HUDEP-2 (cell line): ENCODE results near the gene TUBG2.
A peak's percentile ranks its signal among the peaks of the same experiment; 100 is the strongest.

Experiments used
- DNase-seq, 76 experiments: peaks; one replicate each; lab custom pipeline; 2025; ENCODE audit not compliant: unreplicated experiment in 76 of 76; lab: John Stamatoyannopoulos, UW

The TUBG2 gene

DNA sequence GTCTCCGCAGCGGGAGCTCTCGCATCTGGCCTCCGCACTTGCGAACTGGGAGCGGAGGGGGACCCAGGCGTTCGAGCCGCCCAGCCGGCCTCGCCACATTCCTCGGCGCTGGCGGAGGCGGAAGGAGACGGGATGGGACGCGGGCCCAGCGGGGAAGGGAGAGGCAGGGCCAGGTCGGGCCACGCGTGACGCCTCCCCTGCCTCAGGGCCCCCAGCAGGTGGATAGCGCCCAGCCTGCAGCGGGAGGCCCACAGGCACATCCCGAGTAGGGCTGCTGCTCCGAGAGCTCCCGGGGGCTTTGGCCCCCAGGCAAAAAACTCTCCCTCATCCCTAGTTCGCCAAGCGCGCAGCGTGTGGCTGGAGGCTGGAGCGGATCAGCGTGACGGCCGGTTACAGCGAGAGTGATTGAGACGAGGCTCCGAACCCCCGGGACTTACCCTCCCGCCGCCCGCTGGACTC lies 16.9 kb downstream of the TUBG2 start:
- DNase-seq, result peak in 6 of 76 experiments; percentile 19 to 39 (median 24)

- peak in 14 of 76 experiments; percentile 41 to 88 (median 62) for DNase-seq
Observed at GRCh38 chr17:42676424-42677011, 17.4 kb downstream of the TUBG2 start, which contains the start of gene PLEKHH3. Gene PLEKHH3 (minus strand): TSS chr17:42676994. CDS start chr17:42676563, 431 bp downstream.

DNA sequence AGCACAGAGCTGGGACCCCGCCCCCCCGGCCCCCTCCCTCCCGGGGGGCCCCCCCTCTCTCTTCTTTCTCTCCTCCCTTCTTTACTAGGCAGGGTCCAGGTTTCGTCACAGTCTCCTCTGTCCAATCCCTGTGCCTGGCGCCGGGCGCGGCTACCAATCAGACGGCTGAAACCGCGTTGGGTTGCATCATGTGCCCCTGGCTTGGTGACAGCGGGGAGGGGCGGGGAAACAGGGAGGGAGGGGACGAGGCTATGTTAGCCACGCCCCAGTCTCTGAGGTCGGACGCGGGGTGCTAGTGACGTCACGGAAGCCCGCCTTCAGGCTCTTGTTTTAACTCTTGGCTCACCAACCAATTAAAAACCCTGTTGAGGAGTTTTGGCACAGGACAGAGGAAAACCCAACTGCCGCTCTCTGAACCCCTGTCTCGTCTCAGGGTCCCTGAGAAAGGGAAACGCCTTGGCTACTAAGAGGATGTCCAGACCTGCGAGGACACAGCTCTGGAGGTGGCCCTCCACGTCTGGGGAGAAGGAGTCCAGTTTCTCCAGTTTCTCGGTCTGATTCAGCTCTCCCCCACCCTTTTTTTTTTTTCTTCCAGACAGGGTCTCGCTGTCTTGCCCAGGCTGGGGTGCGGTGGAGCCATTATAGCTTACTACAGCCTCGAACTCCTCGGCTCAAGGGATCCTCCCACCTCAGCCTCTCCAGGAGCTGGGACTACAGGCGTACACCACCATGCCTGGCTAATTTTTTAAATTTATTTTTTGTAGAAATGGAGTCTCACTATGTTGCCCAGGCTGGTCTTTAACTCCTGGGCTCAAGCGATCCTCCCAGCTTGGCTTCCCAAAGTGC lies 18.2 kb downstream of the TUBG2 start:
- peak in 75 of 76 experiments; percentile 89 to 100 (median 99) for DNase-seq

- DNase-seq, result peak in 74 of 76 experiments; percentile 46 to 93 (median 83)
Observed at GRCh38 chr17:42677921-42678781, 19.1 kb downstream of the TUBG2 start.

DNA sequence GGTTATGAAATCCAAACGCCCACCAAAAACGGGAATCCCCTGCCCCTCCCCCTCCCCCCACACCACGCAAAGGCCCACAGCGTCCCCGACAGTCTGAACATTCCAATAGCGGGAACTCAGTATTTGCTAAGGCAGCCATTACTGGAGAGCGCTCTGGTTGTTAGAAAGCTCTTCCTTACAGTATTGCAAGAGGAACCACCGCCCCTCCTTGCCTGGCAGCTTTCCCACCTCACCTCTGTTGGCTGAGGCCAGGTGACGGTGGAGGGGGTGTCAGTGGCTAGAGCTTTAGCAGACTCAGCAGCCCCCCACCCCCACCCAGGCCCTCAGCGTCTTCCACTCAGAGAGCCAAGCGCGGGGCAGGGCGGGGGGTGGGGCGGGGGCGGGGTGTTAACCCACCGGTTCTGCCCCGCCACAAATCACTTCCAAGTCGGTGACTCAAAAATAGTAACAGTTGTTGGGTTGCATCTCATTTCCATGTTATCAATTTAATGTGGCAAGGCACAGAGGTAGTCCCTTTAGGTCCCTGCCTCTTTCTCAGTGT lies 19.9 kb downstream of the TUBG2 start:
- DNase-seq, result peak in 51 of 76 experiments; percentile 18 to 75 (median 48)

DNA sequence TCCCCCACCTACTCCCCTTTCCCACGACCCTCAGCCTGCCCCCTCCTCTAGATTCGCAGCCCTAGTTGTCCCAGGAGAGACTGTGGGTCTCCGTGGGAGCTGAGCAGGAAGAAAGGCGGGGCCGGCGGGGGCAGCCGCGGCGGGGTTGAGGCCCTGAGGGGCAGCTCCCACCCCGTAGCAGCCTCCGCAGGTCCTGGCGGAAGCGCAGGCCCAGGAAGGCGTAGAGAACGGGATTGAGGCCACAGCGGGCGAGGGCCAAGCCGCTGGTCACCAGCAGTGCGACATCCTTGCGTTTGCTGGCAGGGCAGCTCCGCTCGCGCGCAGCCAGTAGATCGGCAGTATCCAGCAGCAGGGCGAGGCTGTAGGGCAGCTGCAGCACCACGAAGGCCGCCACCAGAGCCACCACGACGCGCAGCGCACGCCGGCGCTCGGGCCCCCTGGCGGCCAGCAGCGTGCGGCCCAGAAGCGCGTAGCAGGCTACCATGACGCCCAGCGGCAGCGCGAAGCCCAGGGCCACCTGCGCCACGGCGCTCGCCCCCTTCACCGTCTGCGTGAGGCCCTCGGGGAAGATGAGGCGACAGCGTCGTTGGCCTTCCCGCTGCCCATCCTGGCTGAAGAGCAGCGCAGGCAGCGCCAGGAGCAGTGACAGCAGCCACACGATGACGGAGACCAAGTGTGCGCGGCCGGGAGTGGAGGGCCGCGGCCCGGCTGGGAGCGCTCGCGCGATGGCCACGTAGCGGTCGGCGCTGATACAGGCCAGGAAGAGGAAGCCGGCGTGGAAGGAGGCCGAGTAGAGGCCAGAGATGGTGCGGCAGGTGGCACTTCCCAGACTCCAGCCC lies 20.6 kb downstream of the TUBG2 start:
- DNase-seq, result peak in 70 of 76 experiments; percentile 27 to 84 (median 72)

DNA sequence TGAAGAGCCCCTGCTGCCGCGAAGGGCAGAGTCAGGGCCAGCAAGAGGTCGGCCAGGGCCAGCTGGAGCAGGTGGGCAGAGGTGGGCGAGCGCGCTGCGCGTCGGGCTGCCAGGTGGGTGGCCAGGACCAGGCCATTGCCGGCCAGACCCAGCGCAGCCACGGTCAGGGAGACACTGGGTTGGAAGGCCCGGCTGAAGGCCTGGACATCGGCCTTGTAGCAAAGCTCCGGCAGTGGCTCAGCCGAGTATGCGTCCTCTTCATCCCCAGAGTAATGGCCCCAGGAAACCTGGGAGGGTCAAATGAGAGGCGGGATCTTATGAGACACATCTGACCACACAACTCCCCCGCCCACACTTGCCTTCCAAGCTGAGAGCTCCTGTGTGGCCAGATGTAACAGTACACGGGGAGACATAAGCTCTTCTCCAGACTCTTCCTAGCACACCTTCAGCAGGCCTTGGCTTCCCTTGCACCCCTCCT lies 21.3 kb downstream of the TUBG2 start:
- DNase-seq, result peak in 55 of 76 experiments; percentile 21 to 76 (median 46)

DNA sequence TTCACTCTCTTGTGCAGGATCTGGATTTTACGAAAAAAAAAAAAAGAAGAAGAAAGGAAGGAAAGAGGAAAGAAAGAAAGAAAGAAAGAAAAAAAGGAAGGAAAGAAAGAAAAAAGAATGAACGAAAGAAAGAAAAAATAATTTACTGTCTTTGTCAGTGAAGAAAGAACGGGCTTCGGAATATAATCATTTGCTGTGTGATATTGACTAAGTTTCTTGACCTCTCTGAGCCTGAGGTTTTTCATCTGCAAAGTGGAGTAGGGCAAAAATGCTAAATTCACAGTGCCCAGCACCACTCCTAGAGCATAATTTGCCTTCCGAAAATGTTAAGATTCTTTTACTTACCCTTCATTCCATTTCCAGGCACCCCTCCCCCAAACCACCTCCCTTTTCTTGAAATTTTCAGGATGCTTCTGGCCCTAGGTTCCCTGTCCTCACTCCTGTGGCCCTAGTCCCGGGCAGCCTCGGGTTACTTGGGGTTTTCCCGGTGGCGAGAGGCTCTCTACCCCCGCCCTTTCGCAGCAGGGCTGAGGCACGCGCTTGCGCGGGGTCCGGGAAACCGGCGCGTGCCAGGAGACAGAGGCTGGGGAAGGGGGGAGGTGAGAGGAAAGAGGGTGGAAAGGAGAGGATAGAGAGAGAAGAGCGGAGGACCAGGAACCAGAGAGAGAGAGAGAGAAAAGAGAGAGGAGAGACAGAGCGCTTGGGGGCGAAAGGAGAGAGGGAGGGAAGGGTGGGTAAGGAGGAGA lies 23.1 kb downstream of the TUBG2 start, which contains the start of gene CNTNAP1:
Gene CNTNAP1, plus strand, starts transcription at position 556 of the 746 bp plus-strand sequence. CDS start 299 bp downstream, outside the sequence.
- DNase-seq, result peak in 10 of 76 experiments; percentile 19 to 44 (median 28)

GRCh38 chr17:42682722-42683403 lies 23.8 kb downstream of the TUBG2 start:
- peak in 18 of 76 experiments; percentile 17 to 39 (median 24) for DNase-seq

DNA sequence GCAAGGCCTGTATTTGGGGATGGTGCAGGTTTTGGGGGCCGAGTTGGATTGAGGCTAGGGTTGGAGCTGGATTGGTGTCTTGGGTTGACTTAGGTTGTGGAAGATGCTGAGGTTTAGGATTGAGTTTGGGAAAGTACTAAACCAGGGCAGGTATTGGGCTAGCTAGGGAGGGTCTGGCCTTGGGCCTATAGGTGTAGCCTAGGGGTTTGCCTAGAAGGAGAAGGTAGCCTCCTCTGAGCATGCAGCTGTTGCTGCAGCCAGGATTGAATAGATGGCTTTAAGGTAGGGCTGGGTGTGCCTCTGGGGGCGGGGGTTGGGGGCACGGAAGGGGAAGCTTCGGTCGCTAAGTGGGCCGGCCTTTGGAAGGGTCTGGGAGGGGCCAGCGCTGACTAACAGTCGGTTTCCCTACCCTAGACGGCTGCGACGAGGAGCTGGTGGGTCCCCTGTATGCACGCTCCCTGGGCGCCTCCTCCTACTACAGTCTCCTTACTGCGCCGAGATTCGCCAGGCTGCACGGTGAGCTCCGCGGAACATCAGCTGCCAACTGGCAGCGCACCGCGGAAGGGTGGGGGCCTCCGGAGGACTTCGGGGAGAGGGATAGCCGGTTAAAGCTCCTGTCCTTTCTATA lies 24.4 kb downstream of the TUBG2 start:
- DNase-seq, result no peak

DNA sequence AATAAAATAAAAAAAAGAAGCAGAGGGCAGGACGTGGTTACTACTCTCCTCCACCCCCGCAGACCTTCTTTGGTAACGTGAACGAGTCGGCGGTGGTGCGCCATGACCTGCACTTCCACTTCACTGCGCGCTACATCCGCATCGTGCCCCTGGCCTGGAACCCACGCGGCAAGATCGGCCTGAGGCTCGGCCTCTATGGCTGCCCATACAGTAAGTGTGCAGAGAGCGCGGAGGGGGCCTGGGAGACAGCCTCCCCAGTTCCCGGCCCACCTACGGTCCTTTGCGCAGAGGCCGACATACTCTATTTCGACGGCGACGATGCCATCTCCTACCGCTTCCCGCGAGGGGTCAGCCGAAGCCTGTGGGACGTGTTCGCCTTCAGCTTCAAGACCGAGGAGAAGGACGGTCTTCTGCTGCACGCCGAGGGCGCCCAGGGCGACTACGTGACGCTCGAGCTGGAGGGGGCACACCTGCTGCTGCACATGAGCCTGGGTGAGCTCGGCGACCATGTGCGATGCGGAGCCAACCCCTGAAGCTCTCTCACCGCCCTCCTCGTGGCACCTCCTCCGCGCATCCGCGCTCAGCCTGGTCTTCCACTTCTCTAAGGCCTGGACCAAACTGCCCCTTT lies 26.0 kb downstream of the TUBG2 start:
- no peak for DNase-seq

- DNase-seq, result no peak
Observed at GRCh38 chr17:42685831-42686230, 26.7 kb downstream of the TUBG2 start.

GRCh38 chr17:42686520-42687128 lies 27.5 kb downstream of the TUBG2 start:
- DNase-seq, result no peak

- DNase-seq, result no peak
Observed at GRCh38 chr17:42687707-42688320, 28.7 kb downstream of the TUBG2 start.

DNA sequence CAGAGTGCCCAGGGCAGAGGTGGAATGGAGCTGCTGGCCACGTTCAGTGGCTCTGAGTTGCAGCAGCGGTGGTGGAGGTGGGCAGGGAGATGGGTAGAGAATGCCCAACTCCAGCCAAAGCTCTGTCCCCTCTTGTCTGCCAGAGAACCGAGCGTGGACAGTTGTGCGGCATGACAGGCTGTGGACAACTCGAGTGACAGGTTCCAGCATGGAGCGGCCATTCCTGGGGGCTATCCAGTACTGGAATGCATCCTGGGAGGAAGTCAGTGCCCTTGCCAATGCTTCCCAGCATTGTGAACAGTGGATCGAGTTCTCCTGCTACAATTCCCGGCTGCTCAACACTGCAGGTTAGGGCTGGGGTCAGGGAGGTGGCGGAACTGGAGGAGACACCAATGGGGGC lies 31.5 kb downstream of the TUBG2 start:
- DNase-seq, result no peak

- no peak for DNase-seq
Observed at GRCh38 chr17:42691021-42691545, 32.0 kb downstream of the TUBG2 start.
